ENCODE results near the gene SWSAP1.
"Not testable (repeated sequence)": the region's sequence is repeated elsewhere in the genome, so short reads cannot be mapped to it uniquely, and the experiment has no call there.

The SWSAP1 gene

GRCh38 chr19:11330127-11330526, 44.3 kb upstream of the SWSAP1 start:
- no peak overlapping the region for H2AFZ ChIP-seq (ENCODE audit: low read length)
- H3K4me2 ChIP-seq (ENCODE audit: low read length): no peak overlapping the region
- no peaks in the 10 kb centered on the region for H3K79me2 ChIP-seq (ENCODE audit: insufficient read depth, low read length)
- H3K9me2 ChIP-seq (ENCODE audit: low read depth, low read length): no peaks in the 10 kb centered on the region
- TF ChIP-seq CTCF (IDR thresholded peaks at IDR 0.05; ENCODE audit: low read length) (no peak), EZH2 (IDR thresholded peaks at IDR 0.05; ENCODE audit: borderline replicate concordance, low read length) (no peak)
- no peaks in the 10 kb centered on the region for H4K20me1 ChIP-seq (ENCODE audit: insufficient read depth, low read length)
- no peak overlapping the region for H3K4me3 ChIP-seq (ENCODE audit: low read depth, low read length, poor library complexity, severe bottlenecking)
- H3K27me3 ChIP-seq (ENCODE audit: insufficient read depth, low read length): no peaks in the 10 kb centered on the region
- H3K4me1 ChIP-seq (ENCODE audit: insufficient read depth, low read length, severe bottlenecking): no peaks in the 10 kb centered on the region
- H3K9me3 ChIP-seq (ENCODE audit: low read length): no peaks in the 10 kb centered on the region
- no peak overlapping the region for H3K27ac ChIP-seq (ENCODE audit: low read depth, low read length, poor library complexity, severe bottlenecking)
- H3K36me3 ChIP-seq (ENCODE audit: insufficient read depth, low read length): peaks cover 3% of the 10 kb centered on the region
- no peak overlapping the region for H3K9ac ChIP-seq (ENCODE audit: low read length)
- H3F3A ChIP-seq (ENCODE audit: insufficient read depth, low read length): no peaks in the 10 kb centered on the region

- TF ChIP-seq CTCF (IDR thresholded peaks at IDR 0.05; ENCODE audit: low read length) (no peak), EZH2 (IDR thresholded peaks at IDR 0.05; ENCODE audit: borderline replicate concordance, low read length) (no peak)
- H3K36me3 ChIP-seq (ENCODE audit: insufficient read depth, low read length): peaks cover 10% of the 10 kb centered on the region
- no peak overlapping the region for H3K9ac ChIP-seq (ENCODE audit: low read length)
- H3K27ac ChIP-seq (ENCODE audit: low read depth, low read length, poor library complexity, severe bottlenecking): no peak overlapping the region
- H3K9me2 ChIP-seq (ENCODE audit: low read depth, low read length): no peaks in the 10 kb centered on the region
- no peaks in the 10 kb centered on the region for H3K4me1 ChIP-seq (ENCODE audit: insufficient read depth, low read length, severe bottlenecking)
- H3K27me3 ChIP-seq (ENCODE audit: insufficient read depth, low read length): no peaks in the 10 kb centered on the region
- no peaks in the 10 kb centered on the region for H3F3A ChIP-seq (ENCODE audit: insufficient read depth, low read length)
- H3K4me3 ChIP-seq (ENCODE audit: low read depth, low read length, poor library complexity, severe bottlenecking): no peak overlapping the region
- H3K9me3 ChIP-seq (ENCODE audit: low read length): no peaks in the 10 kb centered on the region
- no peak overlapping the region for H2AFZ ChIP-seq (ENCODE audit: low read length)
- no peaks in the 10 kb centered on the region for H4K20me1 ChIP-seq (ENCODE audit: insufficient read depth, low read length)
- no peak overlapping the region for H3K4me2 ChIP-seq (ENCODE audit: low read length)
- no peaks in the 10 kb centered on the region for H3K79me2 ChIP-seq (ENCODE audit: insufficient read depth, low read length)
Observed at GRCh38 chr19:11331502-11331901, 43.0 kb upstream of the SWSAP1 start.

GRCh38 chr19:11332822-11333221, 41.6 kb upstream of the SWSAP1 start:
- no peak overlapping the region for H3K4me2 ChIP-seq (ENCODE audit: low read length)
- no peaks in the 10 kb centered on the region for H3K27me3 ChIP-seq (ENCODE audit: insufficient read depth, low read length)
- H3K4me3 ChIP-seq (ENCODE audit: low read depth, low read length, poor library complexity, severe bottlenecking): no peak overlapping the region
- TF ChIP-seq CTCF (IDR thresholded peaks at IDR 0.05; ENCODE audit: low read length) (no peak), EZH2 (IDR thresholded peaks at IDR 0.05; ENCODE audit: borderline replicate concordance, low read length) (no peak)
- no peak overlapping the region for H3K27ac ChIP-seq (ENCODE audit: low read depth, low read length, poor library complexity, severe bottlenecking)
- no peaks in the 10 kb centered on the region for H3K79me2 ChIP-seq (ENCODE audit: insufficient read depth, low read length)
- no peaks in the 10 kb centered on the region for H3K9me3 ChIP-seq (ENCODE audit: low read length)
- H3F3A ChIP-seq (ENCODE audit: insufficient read depth, low read length): no peaks in the 10 kb centered on the region
- no peaks in the 10 kb centered on the region for H3K9me2 ChIP-seq (ENCODE audit: low read depth, low read length)
- H4K20me1 ChIP-seq (ENCODE audit: insufficient read depth, low read length): no peaks in the 10 kb centered on the region
- H3K9ac ChIP-seq (ENCODE audit: low read length): no peak overlapping the region
- peaks cover 10% of the 10 kb centered on the region for H3K36me3 ChIP-seq (ENCODE audit: insufficient read depth, low read length)
- no peaks in the 10 kb centered on the region for H3K4me1 ChIP-seq (ENCODE audit: insufficient read depth, low read length, severe bottlenecking)
- no peak overlapping the region for H2AFZ ChIP-seq (ENCODE audit: low read length)

GRCh38 chr19:11333838-11334237, 40.6 kb upstream of the SWSAP1 start:
- not testable (repeated sequence) for H3K36me3 ChIP-seq (ENCODE audit: insufficient read depth, low read length); H4K20me1 ChIP-seq (ENCODE audit: insufficient read depth, low read length); H3F3A ChIP-seq (ENCODE audit: insufficient read depth, low read length); H3K9me2 ChIP-seq (ENCODE audit: low read depth, low read length); H3K4me2 ChIP-seq (ENCODE audit: low read length); H2AFZ ChIP-seq (ENCODE audit: low read length); H3K79me2 ChIP-seq (ENCODE audit: insufficient read depth, low read length); H3K27me3 ChIP-seq (ENCODE audit: insufficient read depth, low read length); H3K9ac ChIP-seq (ENCODE audit: low read length); H3K4me3 ChIP-seq (ENCODE audit: low read depth, low read length, poor library complexity, severe bottlenecking); H3K27ac ChIP-seq (ENCODE audit: low read depth, low read length, poor library complexity, severe bottlenecking); H3K4me1 ChIP-seq (ENCODE audit: insufficient read depth, low read length, severe bottlenecking); H3K9me3 ChIP-seq (ENCODE audit: low read length)
